GM12878 (cell line): ENCODE data around the gene TTC33. TPM values are rescaled to one million over a fixed set of nuclear protein-coding genes. Genes with fewer than 3 reads are reported as not detected.

Source experiments
- ATAC-seq: fragments of 200-7000 bp; cut with Tn5 transposase; 3 replicates; pipeline ENCODE4 v1.9.1; 2020; ENCODE audit warnings: mild to moderate bottlenecking, moderate library complexity
- BruUV-seq: library from RNA; stranded (reverse); fragments of 400-500 nt; replicated peaks from 2 replicates; lab custom pipeline; 2021; lab: Mats Ljungman, UMichigan
- CTCF ChIA-PET: fragments of 300-600 bp; sonication (Branson Sonifier 250); formaldehyde crosslinking; extraction: SDS; loops from one replicate; lab custom pipeline; 2021; ENCODE audit warnings: inconsistent platforms; lab: Yijun Ruan, JAX
- POLR2A ChIA-PET: fragments of 350-600 bp; formaldehyde crosslinking; extraction: SDS; loops from one replicate; lab custom pipeline; 2021; ENCODE audit warnings: inconsistent platforms; lab: Charles Lee
- RAD21 ChIA-PET: fragments of 300-600 bp; sonication (Branson Sonifier 250); formaldehyde crosslinking; loops from one replicate; lab custom pipeline; 2023; ENCODE audit warnings: antibody characterized with exemption; ENCODE audit not compliant: unreplicated experiment; lab: Charles Lee
- SMC1A ChIA-PET: fragments of 300-600 bp; sonication (Branson Sonifier 250); formaldehyde crosslinking; loops from one replicate; lab custom pipeline; 2023; ENCODE audit not compliant: unreplicated experiment, uncharacterized antibody; lab: Charles Lee
- DNase-seq: peaks from one replicate; pipeline ENCODE4 v3.0.0-alpha.2; 2011; ENCODE audit warnings: low read depth, low spot score
- FAIRE-seq: peaks from 3 replicates; lab custom pipeline; 2011; peaks lifted over from hg19 to GRCh38; lab: Jason Lieb, UNC
- H2AFZ ChIP-seq: 2 replicates; pipeline ENCODE4 v1.6.0; 2011; ENCODE audit warnings: low read depth, low read length, control low read depth; ENCODE audit not compliant: control insufficient read depth
- H3K27ac ChIP-seq: 2 replicates; pipeline ENCODE4 v1.5.1; 2011; ENCODE audit warnings: control low read depth; ENCODE audit not compliant: control insufficient read depth, insufficient read depth
- H3K27me3 ChIP-seq, 2 experiments: replicated peaks in 1 of 2; 2 replicates each; pipeline versions ENCODE4 v1.6.0 to v1.6.1; 2011; ENCODE audit warnings: low read length in 1 of 2; ENCODE audit not compliant: control insufficient read depth in 2 of 2, insufficient read depth in 2 of 2
- H3K36me3 ChIP-seq, 2 experiments: 2 replicates each; pipeline ENCODE4 v1.5.1; 2011; ENCODE audit warnings: low read length in 1 of 2; ENCODE audit not compliant: control insufficient read depth in 2 of 2, insufficient read depth in 2 of 2
- H3K4me1 ChIP-seq: 2 replicates; pipeline ENCODE4 v1.6.1; 2011; ENCODE audit warnings: mild to moderate bottlenecking, low read length, moderate library complexity, mixed read lengths; ENCODE audit not compliant: control insufficient read depth, insufficient read depth
- H3K4me2 ChIP-seq: 2 replicates; pipeline ENCODE4 v1.6.0; 2011; ENCODE audit warnings: control low read depth; ENCODE audit not compliant: control insufficient read depth, insufficient read depth
- H3K4me3 ChIP-seq: fragments of 200-600 bp; sonication (generic); 2 replicates; pipeline ENCODE4 v1.5.1; 2016
- H3K79me2 ChIP-seq: 2 replicates; pipeline ENCODE4 v1.6.0; 2011; ENCODE audit warnings: low read length; ENCODE audit not compliant: control insufficient read depth, insufficient read depth
- H3K9ac ChIP-seq: 2 replicates; pipeline ENCODE4 v1.8.0; 2011; ENCODE audit warnings: low read length, control low read depth, mixed read lengths; ENCODE audit not compliant: control insufficient read depth, insufficient read depth
- H3K9me3 ChIP-seq: replicated peaks from 3 replicates; pipeline ENCODE4 v1.5.1; 2011; ENCODE audit warnings: mild to moderate bottlenecking, low read length; ENCODE audit not compliant: control insufficient read depth, insufficient read depth
- H4K20me1 ChIP-seq: 2 replicates; pipeline ENCODE4 v1.6.0; 2011; ENCODE audit not compliant: control insufficient read depth, insufficient read depth
- CHD2 ChIP-seq: IDR thresholded peaks from 2 replicates; pipeline ENCODE4 v1.6.1; 2011; ENCODE audit warnings: low read depth, low read length, improper control_type of control experiment, borderline replicate concordance
- NFIC ChIP-seq: IDR thresholded peaks from 2 replicates; pipeline ENCODE4 v1.6.1; 2012; ENCODE audit warnings: low read depth, mild to moderate bottlenecking, inconsistent platforms, low read length, moderate library complexity
- ZSCAN29 ChIP-seq: fragments of 450-650 bp; IDR thresholded peaks from 2 replicates; pipeline ENCODE4 v1.6.1; 2017; ENCODE audit warnings: mild to moderate bottlenecking, moderate library complexity
- WGBS: methylation state at CpG from one replicate; pipeline ENCODE4 v1.1.6; 2016; ENCODE audit warnings: low lambda C conversion rate; ENCODE audit not compliant: insufficient replicate concordance, insufficient coverage; ENCODE audit errors: missing lambda C conversion rate; 5-methylcytosine and 5-hydroxymethylcytosine counted together
- in situ Hi-C: fragments of 300-500 bp; cut with MboI; formaldehyde crosslinking; loops from 9 replicates; pipeline ENCODE4 v1.14.3; 2018; ENCODE audit warnings: mixed read lengths
- intact Hi-C: fragments of 100-400 bp; cut with micrococcal nuclease; formaldehyde crosslinking; loops from one replicate; pipeline ENCODE4 v1.14.2; 2022; ENCODE audit not compliant: unreplicated experiment
- polyA plus RNA-seq, 11 experiments: library from polyadenylated mRNA; depleted of rRNA in 4 of 11; unstranded in 6 of 11; stranded (reverse) in 5 of 11; fragments of >200 nt; fragmentation: Nextera tagmentation in 4 of 11; fragmentation: Illumina TruSeq in 1 of 11; extraction: Ambion mirVana in 4 of 11; extraction: Trizol in 1 of 11; gene quantifications; 1 replicate in 1 of 11; 2 replicates in 10 of 11; pipeline versions ENCODE4 v1.2.1 to v1.2.3, GENCODE V29; 2011 to 2016; ENCODE audit warnings: inconsistent platforms in 2 of 11, missing spikeins in 2 of 11, low read depth in 1 of 11
- total RNA-seq, 4 experiments: library from RNA; depleted of rRNA in 3 of 4; stranded (reverse); fragments of >200 nt in 3 of 4; fragmentation: Illumina TruSeq in 1 of 4; extraction: Trizol in 1 of 4; gene quantifications; 2 replicates each; pipeline versions ENCODE4 v1.2.1 to v1.2.3, GENCODE V29; 2013 to 2021
- TF ChIP-seq, protein P1 (sequence below): IDR thresholded peaks from 2 replicates; pipeline ENCODE4 v1.6.1; 2012; ENCODE audit warnings: mild to moderate bottlenecking, low read depth, low read length

Gene TTC33
- total and polyA plus RNA-seq, 10 of the 15 experiments (the other 5 are each of a cell fraction or from before 2014, with no cell fraction given): 7.9 to 22.3 (median 14.6) TPM

DNA sequence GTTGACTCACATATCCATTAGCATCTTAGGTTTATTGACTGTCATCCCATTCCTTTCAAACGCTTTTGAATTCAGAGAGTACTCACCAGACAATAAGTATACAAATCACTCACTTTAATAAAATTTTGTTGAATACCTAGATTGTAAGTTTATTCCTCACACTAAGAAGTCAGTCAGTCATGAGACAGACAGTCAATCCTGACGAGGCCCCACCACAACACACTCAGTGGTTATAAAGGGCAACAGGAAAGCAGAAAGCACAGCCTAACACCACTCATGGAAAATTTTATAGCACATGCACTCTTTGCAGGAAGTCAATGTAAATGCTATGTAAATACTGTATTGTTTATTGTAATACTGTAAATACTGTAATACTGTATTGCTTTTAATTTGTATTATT lies 252.3 kb downstream of the TTC33 start:
- ATAC-seq: no peak
- ChIA-PET SMC1A (no interaction called here), CTCF (no interaction called here), POLR2A (no interaction called here), RAD21 (no interaction called here)
- FAIRE-seq: no peak
- no peak for DNase-seq
- Histone ChIP-seq H3K9ac (no peak overlapping the region), H3K4me1 (no peaks in the 10 kb centered on the region), H3K27ac (no peak overlapping the region), H4K20me1 (no peaks in the 10 kb centered on the region), H3K79me2 (no peaks in the 10 kb centered on the region), H3K4me3 (no peak overlapping the region), H3K9me3 (no peaks in the 10 kb centered on the region), H3K27me3 (no peaks in the 10 kb centered on the region), H2AFZ (no peak overlapping the region), H3K36me3 (no peaks in the 10 kb centered on the region), H3K4me2 (no peak overlapping the region)
- in situ Hi-C loops: no loop called here
- BruUV-seq: no TSS peak
- intact Hi-C loops: no loop called here
- TF ChIP-seq NFIC (no peak), ZSCAN29 (no peak), CHD2 (no peak)
- TF ChIP-seq, protein P1, sequence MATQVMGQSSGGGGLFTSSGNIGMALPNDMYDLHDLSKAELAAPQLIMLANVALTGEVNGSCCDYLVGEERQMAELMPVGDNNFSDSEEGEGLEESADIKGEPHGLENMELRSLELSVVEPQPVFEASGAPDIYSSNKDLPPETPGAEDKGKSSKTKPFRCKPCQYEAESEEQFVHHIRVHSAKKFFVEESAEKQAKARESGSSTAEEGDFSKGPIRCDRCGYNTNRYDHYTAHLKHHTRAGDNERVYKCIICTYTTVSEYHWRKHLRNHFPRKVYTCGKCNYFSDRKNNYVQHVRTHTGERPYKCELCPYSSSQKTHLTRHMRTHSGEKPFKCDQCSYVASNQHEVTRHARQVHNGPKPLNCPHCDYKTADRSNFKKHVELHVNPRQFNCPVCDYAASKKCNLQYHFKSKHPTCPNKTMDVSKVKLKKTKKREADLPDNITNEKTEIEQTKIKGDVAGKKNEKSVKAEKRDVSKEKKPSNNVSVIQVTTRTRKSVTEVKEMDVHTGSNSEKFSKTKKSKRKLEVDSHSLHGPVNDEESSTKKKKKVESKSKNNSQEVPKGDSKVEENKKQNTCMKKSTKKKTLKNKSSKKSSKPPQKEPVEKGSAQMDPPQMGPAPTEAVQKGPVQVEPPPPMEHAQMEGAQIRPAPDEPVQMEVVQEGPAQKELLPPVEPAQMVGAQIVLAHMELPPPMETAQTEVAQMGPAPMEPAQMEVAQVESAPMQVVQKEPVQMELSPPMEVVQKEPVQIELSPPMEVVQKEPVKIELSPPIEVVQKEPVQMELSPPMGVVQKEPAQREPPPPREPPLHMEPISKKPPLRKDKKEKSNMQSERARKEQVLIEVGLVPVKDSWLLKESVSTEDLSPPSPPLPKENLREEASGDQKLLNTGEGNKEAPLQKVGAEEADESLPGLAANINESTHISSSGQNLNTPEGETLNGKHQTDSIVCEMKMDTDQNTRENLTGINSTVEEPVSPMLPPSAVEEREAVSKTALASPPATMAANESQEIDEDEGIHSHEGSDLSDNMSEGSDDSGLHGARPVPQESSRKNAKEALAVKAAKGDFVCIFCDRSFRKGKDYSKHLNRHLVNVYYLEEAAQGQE: no peak
- 25% methylated on average over 2 of the region's 2 CpGs for WGBS
